Choroid plexus epithelial cell (primary cell): ENCODE data around the gene CBLN1.
"Not testable (repeated sequence)": the region's sequence is repeated elsewhere in the genome, so short reads cannot be mapped to it uniquely, and the experiment has no call there.

Source experiments
- DNase-seq: peaks from one replicate; pipeline ENCODE4 v3.0.0-alpha.2; 2010; ENCODE audit warnings: low read depth
- H3K4me3 ChIP-seq: 2 replicates; pipeline ENCODE4 v1.5.1; 2011; ENCODE audit warnings: low read depth, mild to moderate bottlenecking, control low read depth, low read length, moderate library complexity
- TF ChIP-seq, protein P1 (sequence below): conservative IDR thresholded peaks from 2 replicates; pipeline ENCODE4 v1.5.1; 2011; ENCODE audit warnings: low read depth, mild to moderate bottlenecking, control low read depth, inconsistent platforms, low read length, moderate library complexity

The CBLN1 gene

DNA sequence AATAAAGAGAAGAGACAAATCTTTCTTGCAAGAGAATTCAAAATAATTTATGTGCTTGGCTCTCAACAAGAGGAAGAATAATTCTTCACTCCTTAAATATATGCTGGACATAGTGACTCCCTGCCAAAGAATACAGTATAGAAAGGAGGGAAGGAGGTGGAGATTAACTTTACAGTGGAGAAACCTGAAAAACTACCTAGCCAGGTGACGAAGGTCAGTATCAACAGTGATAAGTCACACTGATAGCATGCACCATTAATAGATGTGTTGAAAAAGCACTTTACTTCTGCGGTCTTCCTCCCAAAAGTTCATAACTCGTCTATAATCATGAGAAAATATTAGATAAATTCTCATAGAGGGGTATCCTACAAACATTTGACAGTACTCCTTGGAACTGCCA is 21.4 kb downstream of the CBLN1 start:
- no peak for DNase-seq
- TF ChIP-seq, protein P1, sequence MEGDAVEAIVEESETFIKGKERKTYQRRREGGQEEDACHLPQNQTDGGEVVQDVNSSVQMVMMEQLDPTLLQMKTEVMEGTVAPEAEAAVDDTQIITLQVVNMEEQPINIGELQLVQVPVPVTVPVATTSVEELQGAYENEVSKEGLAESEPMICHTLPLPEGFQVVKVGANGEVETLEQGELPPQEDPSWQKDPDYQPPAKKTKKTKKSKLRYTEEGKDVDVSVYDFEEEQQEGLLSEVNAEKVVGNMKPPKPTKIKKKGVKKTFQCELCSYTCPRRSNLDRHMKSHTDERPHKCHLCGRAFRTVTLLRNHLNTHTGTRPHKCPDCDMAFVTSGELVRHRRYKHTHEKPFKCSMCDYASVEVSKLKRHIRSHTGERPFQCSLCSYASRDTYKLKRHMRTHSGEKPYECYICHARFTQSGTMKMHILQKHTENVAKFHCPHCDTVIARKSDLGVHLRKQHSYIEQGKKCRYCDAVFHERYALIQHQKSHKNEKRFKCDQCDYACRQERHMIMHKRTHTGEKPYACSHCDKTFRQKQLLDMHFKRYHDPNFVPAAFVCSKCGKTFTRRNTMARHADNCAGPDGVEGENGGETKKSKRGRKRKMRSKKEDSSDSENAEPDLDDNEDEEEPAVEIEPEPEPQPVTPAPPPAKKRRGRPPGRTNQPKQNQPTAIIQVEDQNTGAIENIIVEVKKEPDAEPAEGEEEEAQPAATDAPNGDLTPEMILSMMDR: no peak
- no peak overlapping the region for H3K4me3 ChIP-seq

DNA sequence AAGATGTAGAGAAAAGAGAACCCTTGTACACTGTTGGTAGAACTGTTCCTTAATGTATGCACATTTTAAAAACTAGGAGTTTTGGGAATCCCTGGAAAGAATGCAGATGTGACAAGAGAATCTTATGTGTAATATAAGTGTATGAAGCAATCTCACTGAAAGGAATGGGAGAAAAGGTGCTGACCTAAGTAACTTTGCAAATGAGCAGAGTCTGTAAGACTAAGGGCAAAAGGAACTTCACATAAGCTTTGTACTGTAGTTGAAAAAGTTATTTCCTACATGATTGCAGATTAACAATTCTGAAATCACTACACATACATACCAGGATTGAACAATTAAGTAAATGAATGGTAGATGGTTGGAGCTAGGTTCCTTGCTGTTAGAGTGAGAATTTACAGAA is 22.3 kb downstream of the CBLN1 start:
- no peak overlapping the region for H3K4me3 ChIP-seq
- TF ChIP-seq, protein P1: no peak
- DNase-seq: no peak

DNA sequence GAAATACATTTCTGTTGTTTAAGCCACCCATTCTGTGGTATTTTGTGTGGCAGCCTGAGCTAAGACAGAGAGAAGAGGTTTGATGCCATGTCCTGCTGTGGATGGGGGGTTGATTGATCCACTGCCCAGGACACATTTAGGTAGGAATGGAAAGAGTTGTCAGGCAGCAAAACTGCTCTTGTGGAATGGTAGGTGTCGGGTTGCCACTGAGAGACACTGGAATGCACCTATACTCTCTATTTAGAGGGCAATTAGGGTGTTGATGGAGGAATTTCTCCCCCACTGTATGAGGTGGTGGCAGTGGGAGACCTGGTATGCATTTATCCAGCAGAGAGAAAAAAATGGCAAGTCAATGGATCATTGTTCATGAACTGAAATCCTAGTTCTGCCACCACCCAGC is 30.9 kb downstream of the CBLN1 start:
- TF ChIP-seq, protein P1: no peak
- no peak overlapping the region for H3K4me3 ChIP-seq
- DNase-seq: no peak

DNA sequence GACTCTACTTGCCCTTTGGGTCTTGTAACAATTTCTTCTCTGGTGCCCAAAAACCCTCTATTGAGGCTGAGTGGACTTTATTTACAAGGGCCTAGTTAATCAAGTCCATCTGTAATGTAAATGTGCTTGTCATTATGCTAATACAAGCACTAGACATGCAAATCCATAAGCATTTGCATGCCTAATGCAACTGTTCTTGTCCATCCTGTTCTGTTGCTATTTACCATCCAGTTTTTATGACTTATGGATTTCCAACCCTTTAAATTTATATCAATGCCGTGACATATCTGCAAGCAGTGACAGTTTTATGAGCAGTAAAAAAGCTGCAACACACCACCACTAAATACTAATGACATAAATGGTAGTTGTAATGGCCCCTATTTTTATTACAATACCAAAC is 33.4 kb downstream of the CBLN1 start:
- TF ChIP-seq, protein P1: no peak
- DNase-seq: no peak
- no peak overlapping the region for H3K4me3 ChIP-seq

DNA sequence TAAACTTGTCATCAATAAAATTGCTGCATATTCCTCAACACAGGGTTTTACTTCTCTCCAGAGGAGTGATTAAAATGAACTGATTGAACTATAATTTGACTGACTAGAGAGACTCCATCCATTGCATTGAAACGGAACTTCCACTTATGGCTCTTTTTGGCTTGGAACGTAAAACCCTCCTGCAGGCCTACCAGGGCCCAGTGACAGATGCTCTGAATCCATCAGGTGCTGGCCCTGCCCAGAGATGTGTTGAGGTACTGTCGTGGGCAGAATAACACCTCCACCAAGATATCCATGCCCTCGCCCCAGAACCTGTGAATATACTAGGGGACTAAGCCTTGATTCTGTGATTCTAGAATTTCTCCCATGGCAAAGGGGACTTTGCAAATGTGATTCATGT is 45.4 kb downstream of the CBLN1 start:
- no peak for DNase-seq
- H3K4me3 ChIP-seq: no peak overlapping the region
- TF ChIP-seq, protein P1: no peak

DNA sequence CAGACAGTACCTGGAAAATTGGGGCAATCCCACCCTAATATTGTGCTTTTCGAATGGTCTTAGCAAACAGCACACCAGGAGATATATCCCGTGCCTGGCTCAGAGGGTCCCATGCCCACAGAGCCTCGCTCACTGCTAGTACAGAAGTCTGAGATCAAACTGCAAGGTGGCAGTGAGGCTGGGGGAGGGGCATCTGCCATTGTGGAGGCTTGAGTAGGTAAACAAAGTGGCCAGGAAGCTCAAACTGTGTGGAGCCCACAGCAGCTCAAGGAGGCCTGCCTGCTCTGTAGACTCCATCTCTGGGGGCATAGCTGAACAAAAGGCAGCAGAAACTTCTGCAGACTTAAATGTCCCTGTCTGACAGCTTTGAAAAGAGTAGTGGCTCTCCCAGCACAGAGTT is 53.3 kb downstream of the CBLN1 start:
- DNase-seq, H3K4me3 ChIP-seq: not testable (repeated sequence)
